ENCODE measurements around the gene TLN1.

- TF ChIP-seq EP300 (IDR thresholded peaks at IDR 0.05; ENCODE audit: borderline replicate concordance in 1 of 2, low read depth in 2 of 2, low read length in 2 of 2), result no peak
- TF ChIP-seq, protein P1, sequence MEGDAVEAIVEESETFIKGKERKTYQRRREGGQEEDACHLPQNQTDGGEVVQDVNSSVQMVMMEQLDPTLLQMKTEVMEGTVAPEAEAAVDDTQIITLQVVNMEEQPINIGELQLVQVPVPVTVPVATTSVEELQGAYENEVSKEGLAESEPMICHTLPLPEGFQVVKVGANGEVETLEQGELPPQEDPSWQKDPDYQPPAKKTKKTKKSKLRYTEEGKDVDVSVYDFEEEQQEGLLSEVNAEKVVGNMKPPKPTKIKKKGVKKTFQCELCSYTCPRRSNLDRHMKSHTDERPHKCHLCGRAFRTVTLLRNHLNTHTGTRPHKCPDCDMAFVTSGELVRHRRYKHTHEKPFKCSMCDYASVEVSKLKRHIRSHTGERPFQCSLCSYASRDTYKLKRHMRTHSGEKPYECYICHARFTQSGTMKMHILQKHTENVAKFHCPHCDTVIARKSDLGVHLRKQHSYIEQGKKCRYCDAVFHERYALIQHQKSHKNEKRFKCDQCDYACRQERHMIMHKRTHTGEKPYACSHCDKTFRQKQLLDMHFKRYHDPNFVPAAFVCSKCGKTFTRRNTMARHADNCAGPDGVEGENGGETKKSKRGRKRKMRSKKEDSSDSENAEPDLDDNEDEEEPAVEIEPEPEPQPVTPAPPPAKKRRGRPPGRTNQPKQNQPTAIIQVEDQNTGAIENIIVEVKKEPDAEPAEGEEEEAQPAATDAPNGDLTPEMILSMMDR (IDR thresholded peaks at IDR 0.05; ENCODE audit: control extremely low read depth in 1 of 3, insufficient read depth in 1 of 3, low read depth in 1 of 3, low read length in 3 of 3), result no peak
- TF ChIP-seq USF2 (IDR thresholded peaks at IDR 0.05; ENCODE audit: low read length), result no peak
Observed at GRCh38 chr9:35778496-35778895, 46.5 kb upstream of the TLN1 start.
